ENCODE results near the gene PDS5A. TPM values are rescaled to one million over a fixed set of nuclear protein-coding genes. Genes with fewer than 3 reads are reported as not detected.

PDS5A gene
- total RNA-seq, 4 donors from 2014 or later: 58.8 to 114 (median 68.6) TPM

DNA sequence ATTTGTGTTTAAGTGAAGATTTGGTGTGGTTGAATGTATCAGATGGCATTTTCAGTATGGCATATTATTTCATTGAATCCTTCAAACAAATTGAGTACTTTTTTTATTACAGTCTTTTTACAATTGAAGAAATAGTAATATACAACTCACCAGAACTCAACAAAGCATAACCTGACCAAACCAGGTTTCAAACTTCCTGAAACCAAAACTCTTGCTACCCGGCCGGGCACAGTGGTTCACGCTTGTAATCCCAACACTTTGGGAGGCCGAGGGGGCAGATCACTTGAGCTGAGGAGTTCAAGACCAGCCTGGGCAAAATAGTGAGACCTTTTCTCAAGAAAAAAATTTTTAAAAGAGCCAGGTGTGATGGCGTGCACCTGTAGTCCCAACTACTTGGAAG is 185.6 kb downstream of the PDS5A start:
- TF ChIP-seq, protein P1, sequence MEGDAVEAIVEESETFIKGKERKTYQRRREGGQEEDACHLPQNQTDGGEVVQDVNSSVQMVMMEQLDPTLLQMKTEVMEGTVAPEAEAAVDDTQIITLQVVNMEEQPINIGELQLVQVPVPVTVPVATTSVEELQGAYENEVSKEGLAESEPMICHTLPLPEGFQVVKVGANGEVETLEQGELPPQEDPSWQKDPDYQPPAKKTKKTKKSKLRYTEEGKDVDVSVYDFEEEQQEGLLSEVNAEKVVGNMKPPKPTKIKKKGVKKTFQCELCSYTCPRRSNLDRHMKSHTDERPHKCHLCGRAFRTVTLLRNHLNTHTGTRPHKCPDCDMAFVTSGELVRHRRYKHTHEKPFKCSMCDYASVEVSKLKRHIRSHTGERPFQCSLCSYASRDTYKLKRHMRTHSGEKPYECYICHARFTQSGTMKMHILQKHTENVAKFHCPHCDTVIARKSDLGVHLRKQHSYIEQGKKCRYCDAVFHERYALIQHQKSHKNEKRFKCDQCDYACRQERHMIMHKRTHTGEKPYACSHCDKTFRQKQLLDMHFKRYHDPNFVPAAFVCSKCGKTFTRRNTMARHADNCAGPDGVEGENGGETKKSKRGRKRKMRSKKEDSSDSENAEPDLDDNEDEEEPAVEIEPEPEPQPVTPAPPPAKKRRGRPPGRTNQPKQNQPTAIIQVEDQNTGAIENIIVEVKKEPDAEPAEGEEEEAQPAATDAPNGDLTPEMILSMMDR (IDR thresholded peaks at IDR 0.05; ENCODE audit: low read depth): no peak

DNA sequence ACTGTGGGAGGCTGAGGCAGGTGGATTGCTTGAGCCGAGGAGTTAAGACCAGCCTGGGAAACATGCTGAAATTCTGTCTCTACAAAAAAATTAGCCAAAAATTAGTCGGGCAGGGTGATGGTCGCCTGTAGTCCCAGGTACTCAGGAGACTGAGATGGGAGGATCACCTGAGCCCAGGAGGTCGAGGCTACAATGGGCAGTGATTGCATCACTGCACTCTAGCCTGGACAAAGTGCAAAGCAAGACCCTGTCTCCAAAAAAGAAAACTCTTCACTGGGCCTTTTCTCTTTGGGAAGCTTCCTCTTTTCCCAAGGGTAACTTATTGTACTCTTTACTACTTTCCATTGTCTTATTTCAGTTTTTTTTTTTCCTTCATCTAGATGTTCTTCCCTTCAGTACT is 190.9 kb downstream of the PDS5A start:
- TF ChIP-seq, protein P1 (IDR thresholded peaks at IDR 0.05; ENCODE audit: low read depth): no peak

DNA sequence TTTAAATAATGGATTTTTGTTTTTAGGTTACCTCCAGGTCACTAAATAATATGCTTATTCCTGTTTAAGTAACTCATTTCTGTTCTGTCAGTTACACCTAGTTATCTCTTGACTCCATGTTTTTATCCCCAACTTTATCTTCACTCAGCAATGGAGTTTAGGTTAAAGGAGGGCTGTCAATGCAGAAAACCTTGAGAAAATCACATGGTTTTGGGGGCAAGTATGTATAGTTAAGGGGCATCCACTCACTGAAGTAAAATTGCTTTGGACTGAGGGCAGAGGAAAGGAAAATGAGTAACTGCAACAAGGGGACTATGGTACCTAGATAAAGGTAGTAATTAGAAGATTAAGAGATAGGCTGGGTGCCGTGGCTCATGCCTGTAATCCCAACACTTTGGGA is 192.6 kb downstream of the PDS5A start:
- TF ChIP-seq, protein P1 (IDR thresholded peaks at IDR 0.05; ENCODE audit: low read depth): no peak

Small RNAs within 50 kb of the gene (small RNA-seq; reads per million reads assigned to genes)
- gene RNA5SP159: not detected

Other genes with a start within 250 kb of the PDS5A start
- gene N4BP2, start 78.9 kb upstream of the PDS5A start, total RNA-seq: 10 to 100 TPM in 2 of 4 donors, 1 to 10 TPM in 2; 6.8 to 14.2 (median 10.0) TPM
- 1 to 10 TPM; 2.1 to 7.0 (median 3.7) TPM for gene RHOH, start 219.1 kb upstream of the PDS5A start, total RNA-seq